Measurements from ENCODE around the gene SLC25A30. TPM values are rescaled to one million over a fixed set of nuclear protein-coding genes. Genes with fewer than 3 reads are reported as not detected.
"Not testable (repeated sequence)": the region's sequence is repeated elsewhere in the genome, so short reads cannot be mapped to it uniquely, and the experiment has no call there.

SLC25A30 gene
- total RNA-seq, 4 donors from 2014 or later: 2.4 to 15.6 (median 6.5) TPM

- 87 to 89% methylated on average over 6 of the region's 6 CpGs for WGBS, 2 donors (ENCODE audit: low coverage in 1 of 2)
- peaks cover 0 to 14% (median 1%) of the 10 kb centered on the region in 4 donors for H3K4me1 ChIP-seq
- in situ Hi-C loops (cut with MboI; ENCODE audit: low pct_ligation_motif_present in 1 of 4, low pct_unique_long_range_greater_than_20kb in 1 of 4, low sequenced_read_pairs in 3 of 4): no loop called here
- intact Hi-C loops (cut with DNase I; ENCODE audit: low total_unique reads): no loop called here
- TF ChIP-seq POLR2A (IDR thresholded peaks at IDR 0.05) (no peak), CTCF (IDR thresholded peaks at IDR 0.05) (no peak), EP300 (IDR thresholded peaks at IDR 0.05; ENCODE audit: low read depth) (no peak), POLR2AphosphoS5 (IDR thresholded peaks at IDR 0.05) (no peak)
- H3K36me3 ChIP-seq: no peaks in the 10 kb centered on the region
- no peaks in the 10 kb centered on the region for H3K9me3 ChIP-seq
- no peaks in the 10 kb centered on the region for H3K27me3 ChIP-seq
- peak overlapping the region; percentile 1 to 41 (median 30) for H3K27ac ChIP-seq
- DNase-seq: no peak
- no peak overlapping the region for H3K4me3 ChIP-seq
Observed at GRCh38 chr13:45432737-45433380, 14.7 kb upstream of the SLC25A30 start.

GRCh38 chr13:45426056-45426841 lies 8.1 kb upstream of the SLC25A30 start:
- intact Hi-C loops (cut with DNase I; ENCODE audit: low total_unique reads); DNase-seq: not testable (repeated sequence)

GRCh38 chr13:45422731-45423292 lies 4.6 kb upstream of the SLC25A30 start:
- peaks cover 0 to 9% (median 8%) of the 10 kb centered on the region in 4 donors for H3K4me1 ChIP-seq
- no peaks in the 10 kb centered on the region for H3K27me3 ChIP-seq
- WGBS, 2 donors (ENCODE audit: low coverage in 1 of 2): 48 to 80% methylated on average over 1 to 3 of the region's 3 CpGs
- no peak for DNase-seq
- intact Hi-C loops (cut with DNase I; ENCODE audit: low total_unique reads) (no loop called here), in situ Hi-C loops (cut with MboI; ENCODE audit: low pct_ligation_motif_present in 1 of 4, low pct_unique_long_range_greater_than_20kb in 1 of 4, low sequenced_read_pairs in 3 of 4) (no loop called here)
- peak overlapping the region in 3 of 4 donors; percentile 20 to 38 (median 34) for H3K27ac ChIP-seq
- TF ChIP-seq EP300 (IDR thresholded peaks at IDR 0.05; ENCODE audit: low read depth): no peak
- no peak for TF ChIP-seq POLR2AphosphoS5 (IDR thresholded peaks at IDR 0.05)
- TF ChIP-seq POLR2A (IDR thresholded peaks at IDR 0.05): no peak
- TF ChIP-seq CTCF (IDR thresholded peaks at IDR 0.05): no peak
- no peak overlapping the region for H3K4me3 ChIP-seq
- no peaks in the 10 kb centered on the region for H3K9me3 ChIP-seq
- H3K36me3 ChIP-seq: no peaks in the 10 kb centered on the region

More at GRCh38 chr13:45426056-45426841, 8.1 kb upstream of the SLC25A30 start:
- H3K27me3 ChIP-seq; H3K4me1 ChIP-seq; H3K4me3 ChIP-seq; H3K27ac ChIP-seq; H3K9me3 ChIP-seq; in situ Hi-C loops (cut with MboI; ENCODE audit: low pct_ligation_motif_present in 1 of 4, low pct_unique_long_range_greater_than_20kb in 1 of 4, low sequenced_read_pairs in 3 of 4); H3K36me3 ChIP-seq: not testable (repeated sequence)
- 82 to 89% methylated on average over 11 to 16 of the region's 16 CpGs for WGBS, 2 donors (ENCODE audit: low coverage in 1 of 2)

GRCh38 chr13:45419945-45420344 lies 1.8 kb upstream of the SLC25A30 start:
- H3K36me3 ChIP-seq: no peaks in the 10 kb centered on the region
- DNase-seq: no peak
- intact Hi-C loops (cut with DNase I; ENCODE audit: low total_unique reads): loop anchor here (5.0 kb wide), 1 partner anchor 42 kb away; the partner anchor contains the start of gene COG3

GRCh38 chr13:45419389-45419788 lies 1.2 kb upstream of the SLC25A30 start:
- intact Hi-C loops (cut with DNase I; ENCODE audit: low total_unique reads): loop anchor here (5.0 kb wide), 1 partner anchor 43 kb away; the partner anchor contains the start of gene COG3
- WGBS, 2 donors (ENCODE audit: low coverage in 1 of 2): 98% methylated on average over 16 of the region's 16 CpGs; no CpG with 5 or more reads in 1 of the 2 donors
- H3K4me3 ChIP-seq; H3K27me3 ChIP-seq; DNase-seq; H3K36me3 ChIP-seq; in situ Hi-C loops (cut with MboI; ENCODE audit: low pct_ligation_motif_present in 1 of 4, low pct_unique_long_range_greater_than_20kb in 1 of 4, low sequenced_read_pairs in 3 of 4); H3K9me3 ChIP-seq; H3K27ac ChIP-seq: not testable (repeated sequence)
- peaks cover 7 to 34% (median 24%) of the 10 kb centered on the region in 4 donors for H3K4me1 ChIP-seq

More at GRCh38 chr13:45419945-45420344, 1.8 kb upstream of the SLC25A30 start:
- Histone ChIP-seq H3K4me3 (no peak overlapping the region), H3K4me1 (peaks cover 7 to 30% (median 23%) of the 10 kb centered on the region in 4 donors), H3K9me3 (no peaks in the 10 kb centered on the region), H3K27me3 (no peaks in the 10 kb centered on the region), H3K27ac (no peak overlapping the region)
- TF ChIP-seq POLR2A (IDR thresholded peaks at IDR 0.05): no peak
- no peak for TF ChIP-seq POLR2AphosphoS5 (IDR thresholded peaks at IDR 0.05)
- no peak for TF ChIP-seq EP300 (IDR thresholded peaks at IDR 0.05; ENCODE audit: low read depth)
- TF ChIP-seq CTCF (IDR thresholded peaks at IDR 0.05): no peak
- in situ Hi-C loops (cut with MboI; ENCODE audit: low pct_ligation_motif_present in 1 of 4, low pct_unique_long_range_greater_than_20kb in 1 of 4, low sequenced_read_pairs in 3 of 4): no loop called here
- whole genome bisulfite sequencing, 2 donors (ENCODE audit: low coverage in 1 of 2): 80 to 86% methylated on average over 1 of the region's 1 CpG
